Erythroblast (primary cell): Measurements from ENCODE around the gene LGR4.

ENCODE experiments used
- GATA1 ChIP-seq: IDR thresholded peaks from 2 replicates; pipeline ENCODE4 v1.6.1; 2011; ENCODE audit warnings: low read depth, mild to moderate bottlenecking, control low read depth, low read length, moderate library complexity
- POLR2A ChIP-seq: IDR thresholded peaks from 2 replicates; pipeline ENCODE4 v1.6.1; 2011; ENCODE audit warnings: mild to moderate bottlenecking, low read length

GRCh38 chr11:27356624-27357222 lies 115.9 kb downstream of the LGR4 start:
- TF ChIP-seq POLR2A (no peak), GATA1 (no peak)
